ENCODE data around the gene PCNA. TPM values are rescaled to one million over a fixed set of nuclear protein-coding genes. Genes with fewer than 3 reads are reported as not detected.
A peak's percentile ranks its signal among the peaks of the same experiment; 100 is the strongest.

The PCNA gene
- total RNA-seq, 1 donor from 2014 or later = 44.3 TPM

- intact Hi-C loops (cut with DNase I) = no loop called here
- Histone ChIP-seq H3K27me3 (no peaks in the 10 kb centered on the region), H3K4me3 (no peak overlapping the region), H3K9me3 (no peaks in the 10 kb centered on the region), H3K27ac (no peak overlapping the region), H3K36me3 (no peaks in the 10 kb centered on the region), H3K4me1 (peaks cover 57% of the 10 kb centered on the region)
- no peak for TF ChIP-seq CTCF (IDR thresholded peaks at IDR 0.05)
- DNase-seq (no peak), ATAC-seq (no peak)
Measured at GRCh38 chr20:5146099-5146668, 26.4 kb upstream of the PCNA start.

- no peak for TF ChIP-seq CTCF (IDR thresholded peaks at IDR 0.05)
- peaks cover 54% of the 10 kb centered on the region for H3K4me1 ChIP-seq
- no peaks in the 10 kb centered on the region for H3K27me3 ChIP-seq
- no peaks in the 10 kb centered on the region for H3K9me3 ChIP-seq
- no peaks in the 10 kb centered on the region for H3K36me3 ChIP-seq
- H3K27ac ChIP-seq = no peak overlapping the region
- intact Hi-C loops (cut with DNase I) = no loop called here
- peak; percentile 26 for ATAC-seq
- H3K4me3 ChIP-seq = no peak overlapping the region
- no peak for DNase-seq
Measured at GRCh38 chr20:5145365-5146098, 25.8 kb upstream of the PCNA start.

GRCh38 chr20:5143851-5144250 is 24.1 kb upstream of the PCNA start:
- no peak for DNase-seq
- intact Hi-C loops (cut with DNase I) = no loop called here
- ATAC-seq = no peak
- Histone ChIP-seq H3K4me1 (peaks cover 48% of the 10 kb centered on the region), H3K27me3 (no peaks in the 10 kb centered on the region), H3K9me3 (no peaks in the 10 kb centered on the region), H3K36me3 (no peaks in the 10 kb centered on the region), H3K4me3 (no peak overlapping the region), H3K27ac (no peak overlapping the region)
- TF ChIP-seq CTCF (IDR thresholded peaks at IDR 0.05) = no peak

GRCh38 chr20:5141615-5142014 is 21.9 kb upstream of the PCNA start:
- Histone ChIP-seq H3K9me3 (no peaks in the 10 kb centered on the region), H3K27ac (no peak overlapping the region), H3K4me3 (no peak overlapping the region), H3K27me3 (no peaks in the 10 kb centered on the region), H3K36me3 (no peaks in the 10 kb centered on the region), H3K4me1 (peaks cover 27% of the 10 kb centered on the region)
- no peak for TF ChIP-seq CTCF (IDR thresholded peaks at IDR 0.05)
- DNase-seq (no peak), ATAC-seq (no peak)
- intact Hi-C loops (cut with DNase I) = no loop called here

- Histone ChIP-seq H3K27me3 (no peaks in the 10 kb centered on the region), H3K27ac (no peak overlapping the region), H3K9me3 (no peaks in the 10 kb centered on the region), H3K4me1 (peaks cover 21% of the 10 kb centered on the region), H3K4me3 (no peak overlapping the region), H3K36me3 (no peaks in the 10 kb centered on the region)
- DNase-seq = no peak
- intact Hi-C loops (cut with DNase I) = no loop called here
- no peak for ATAC-seq
- TF ChIP-seq CTCF (IDR thresholded peaks at IDR 0.05) = no peak
Measured at GRCh38 chr20:5140195-5140594, 20.4 kb upstream of the PCNA start.
